GM19438 (cell line): ENCODE measurements around the gene CABP2.
A peak's percentile ranks its signal among the peaks of the same experiment; 100 is the strongest.
"Not testable (repeated sequence)": the region's sequence is repeated elsewhere in the genome, so short reads cannot be mapped to it uniquely, and the experiment has no call there.

ENCODE experiments used
- ATAC-seq: cut with Tn5 transposase; IDR thresholded peaks from one replicate; pipeline ENCODE4 v1.9.1; 2021; ENCODE audit warnings: low read depth; ENCODE audit not compliant: unreplicated experiment

Gene CABP2

GRCh38 chr11:67482275-67482826 is 40.9 kb downstream of the CABP2 start:
- ATAC-seq, result peak; percentile 2

GRCh38 chr11:67477344-67478050 is 45.7 kb downstream of the CABP2 start:
- ATAC-seq, result not testable (repeated sequence)

- not testable (repeated sequence) for ATAC-seq
Measured at GRCh38 chr11:67476692-67477091, 46.6 kb downstream of the CABP2 start.

GRCh38 chr11:67472882-67473281 is 50.4 kb downstream of the CABP2 start:
- no peak for ATAC-seq

DNA sequence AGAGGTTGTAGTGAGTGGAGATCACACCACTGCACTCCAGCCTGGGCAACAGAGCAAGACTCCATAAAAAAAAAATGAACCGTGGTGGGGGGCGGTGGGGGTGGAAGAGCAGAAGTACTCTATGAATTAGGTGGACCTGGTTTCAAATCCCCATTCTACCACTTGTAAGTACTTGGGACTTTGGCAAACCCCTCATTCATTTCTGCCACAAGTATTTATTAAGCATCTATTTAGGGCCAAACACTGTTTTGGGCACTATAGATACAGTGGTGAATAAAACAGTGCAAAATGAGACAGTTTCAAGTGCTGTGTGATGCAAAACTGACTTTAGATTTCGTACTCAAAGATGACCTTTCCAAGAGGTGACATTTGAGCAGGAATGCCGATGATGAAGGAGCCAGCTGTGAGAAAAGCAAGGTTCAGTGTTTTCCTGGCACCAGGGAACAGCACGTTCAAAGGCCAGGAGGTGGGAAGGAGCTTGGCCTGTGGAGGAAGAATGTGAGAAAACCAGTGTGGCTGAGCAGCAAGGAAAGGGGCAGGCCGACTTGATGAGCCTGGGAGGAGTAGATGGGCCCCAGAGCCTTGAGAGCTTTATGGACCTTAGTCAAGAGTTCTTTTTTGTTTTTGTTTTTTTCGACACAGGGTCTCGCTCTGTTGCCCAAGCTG is 52.8 kb downstream of the CABP2 start:
- no peak for ATAC-seq

DNA sequence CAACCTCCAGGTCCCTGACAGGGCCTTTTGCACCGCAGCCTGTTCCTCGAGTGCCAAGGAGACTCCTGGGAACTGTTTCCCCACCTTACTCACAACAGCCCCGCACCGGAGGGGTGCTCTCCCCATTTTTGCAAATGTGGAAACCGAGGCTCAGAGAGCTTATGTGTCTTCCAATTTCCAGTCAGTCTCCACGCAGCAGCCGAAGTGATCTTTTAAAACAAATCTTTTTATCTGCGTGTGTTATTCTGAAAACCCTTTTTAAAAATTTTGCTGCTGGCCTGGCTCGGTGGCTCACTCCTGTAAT is 53.8 kb downstream of the CABP2 start:
- no peak for ATAC-seq
